Ishikawa (cell line): ENCODE results near the gene CELA3A.

Experiments
- CEBPB ChIP-seq: IDR thresholded peaks from 2 replicates; pipeline ENCODE4 v1.6.1; 2012
- CREB1 ChIP-seq: IDR thresholded peaks from 2 replicates; pipeline ENCODE4 v1.6.1; 2012; ENCODE audit warnings: low read depth
- EGR1 ChIP-seq: IDR thresholded peaks from 2 replicates; pipeline ENCODE4 v1.6.1; 2012
- EP300 ChIP-seq: IDR thresholded peaks from 2 replicates; pipeline ENCODE4 v1.6.1; 2012; ENCODE audit warnings: borderline replicate concordance
- FOXM1 ChIP-seq: IDR thresholded peaks from 2 replicates; pipeline ENCODE4 v1.6.1; 2012; ENCODE audit warnings: low read depth, borderline replicate concordance
- NFIC ChIP-seq: IDR thresholded peaks from 2 replicates; pipeline ENCODE4 v1.6.1; 2012
- RAD21 ChIP-seq: IDR thresholded peaks from 2 replicates; pipeline ENCODE4 v1.6.1; 2012; ENCODE audit warnings: low read depth
- TAF1 ChIP-seq: IDR thresholded peaks from 2 replicates; pipeline ENCODE4 v1.6.1; 2012; ENCODE audit warnings: low read depth, mild to moderate bottlenecking
- TCF12 ChIP-seq: IDR thresholded peaks from 2 replicates; pipeline ENCODE4 v1.6.1; 2012; ENCODE audit warnings: low read depth
- TEAD4 ChIP-seq: IDR thresholded peaks from 2 replicates; pipeline ENCODE4 v1.6.1; 2012
- YY1 ChIP-seq: IDR thresholded peaks from 2 replicates; pipeline ENCODE4 v1.6.1; 2012; ENCODE audit warnings: low read depth
- ZBTB7A ChIP-seq: IDR thresholded peaks from 2 replicates; pipeline ENCODE4 v1.6.1; 2012; ENCODE audit warnings: low read depth
- TF ChIP-seq, protein P1 (sequence below): IDR thresholded peaks from 2 replicates; pipeline ENCODE4 v1.6.1; 2012; ENCODE audit warnings: low read depth, mild to moderate bottlenecking
- TF ChIP-seq, protein P2 (sequence below): IDR thresholded peaks from 2 replicates; pipeline ENCODE4 v1.6.1; 2012
- TF ChIP-seq, protein P3 (sequence below): IDR thresholded peaks from 2 replicates; pipeline ENCODE4 v1.6.1; 2012

CELA3A gene

DNA sequence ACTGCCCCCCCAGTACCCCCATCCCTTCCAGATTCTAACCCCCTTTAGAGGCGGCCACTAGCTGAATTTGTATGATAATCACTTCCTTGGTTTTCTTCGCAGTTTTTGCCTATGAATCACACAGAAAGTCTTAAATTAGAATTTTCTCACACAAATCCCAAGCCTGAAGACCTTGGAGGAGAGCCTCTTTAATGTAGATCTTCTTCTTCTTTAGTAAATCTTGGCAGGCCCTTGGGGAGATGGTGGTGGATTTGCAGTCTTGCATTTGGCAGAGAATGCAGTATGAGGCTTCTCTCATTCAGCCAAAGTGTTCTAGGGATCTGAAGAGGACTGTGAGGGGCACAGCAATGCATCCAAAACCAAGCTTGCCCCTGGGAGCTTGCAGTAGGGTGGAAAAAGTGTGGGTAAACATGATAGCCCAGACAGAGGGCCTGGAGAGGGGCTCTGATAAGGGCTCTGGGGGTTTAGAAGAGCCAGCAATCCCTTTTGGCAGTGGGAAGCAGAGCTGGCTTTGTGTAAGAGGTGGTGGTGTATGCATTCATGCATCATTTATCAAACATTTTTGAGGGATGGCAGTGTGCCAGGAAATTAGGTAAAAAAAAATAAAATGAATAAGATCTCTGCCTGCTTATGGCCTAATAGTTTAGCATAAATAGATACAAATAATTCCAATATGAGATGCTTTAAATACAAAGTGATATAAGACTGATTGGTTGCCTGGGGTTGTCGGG is 43.4 kb downstream of the CELA3A start:
- TF ChIP-seq FOXM1 (no peak), NFIC (peak; percentile 52)

DNA sequence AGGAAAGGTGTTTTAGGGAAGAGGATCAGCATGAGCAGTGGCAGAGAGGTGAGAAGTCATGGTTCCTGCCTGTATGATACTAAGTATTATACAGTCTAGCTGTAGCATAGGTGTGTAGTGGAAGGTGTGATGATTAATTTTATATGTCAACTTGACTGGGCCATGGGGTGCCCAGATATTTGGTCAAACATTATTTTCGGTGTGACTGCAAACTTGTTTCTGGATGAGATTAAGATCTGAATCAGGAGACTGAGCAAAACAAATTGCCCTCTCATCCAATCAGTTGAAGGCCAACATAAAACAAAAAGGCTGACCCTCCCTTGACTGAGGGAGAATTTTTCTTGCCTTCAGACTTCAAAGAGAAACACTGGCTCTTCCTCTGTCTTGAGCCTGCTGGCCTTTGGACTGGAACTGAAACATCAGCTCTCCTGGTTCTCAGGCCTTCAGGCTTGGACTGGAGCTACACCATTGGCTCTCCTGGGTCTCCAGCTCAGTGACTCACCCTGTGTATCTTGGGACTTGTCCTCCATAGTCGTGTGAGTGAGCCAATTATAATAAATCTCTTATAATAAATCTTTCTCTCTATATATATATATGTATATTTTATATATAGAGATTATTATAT is 44.3 kb downstream of the CELA3A start:
- TF ChIP-seq FOXM1 (no peak), TEAD4 (no peak), TAF1 (no peak), NFIC (no peak), CEBPB (no peak), EP300 (no peak), CREB1 (no peak), TCF12 (no peak), YY1 (no peak), RAD21 (no peak), ZBTB7A (no peak)
- TF ChIP-seq, protein P1, sequence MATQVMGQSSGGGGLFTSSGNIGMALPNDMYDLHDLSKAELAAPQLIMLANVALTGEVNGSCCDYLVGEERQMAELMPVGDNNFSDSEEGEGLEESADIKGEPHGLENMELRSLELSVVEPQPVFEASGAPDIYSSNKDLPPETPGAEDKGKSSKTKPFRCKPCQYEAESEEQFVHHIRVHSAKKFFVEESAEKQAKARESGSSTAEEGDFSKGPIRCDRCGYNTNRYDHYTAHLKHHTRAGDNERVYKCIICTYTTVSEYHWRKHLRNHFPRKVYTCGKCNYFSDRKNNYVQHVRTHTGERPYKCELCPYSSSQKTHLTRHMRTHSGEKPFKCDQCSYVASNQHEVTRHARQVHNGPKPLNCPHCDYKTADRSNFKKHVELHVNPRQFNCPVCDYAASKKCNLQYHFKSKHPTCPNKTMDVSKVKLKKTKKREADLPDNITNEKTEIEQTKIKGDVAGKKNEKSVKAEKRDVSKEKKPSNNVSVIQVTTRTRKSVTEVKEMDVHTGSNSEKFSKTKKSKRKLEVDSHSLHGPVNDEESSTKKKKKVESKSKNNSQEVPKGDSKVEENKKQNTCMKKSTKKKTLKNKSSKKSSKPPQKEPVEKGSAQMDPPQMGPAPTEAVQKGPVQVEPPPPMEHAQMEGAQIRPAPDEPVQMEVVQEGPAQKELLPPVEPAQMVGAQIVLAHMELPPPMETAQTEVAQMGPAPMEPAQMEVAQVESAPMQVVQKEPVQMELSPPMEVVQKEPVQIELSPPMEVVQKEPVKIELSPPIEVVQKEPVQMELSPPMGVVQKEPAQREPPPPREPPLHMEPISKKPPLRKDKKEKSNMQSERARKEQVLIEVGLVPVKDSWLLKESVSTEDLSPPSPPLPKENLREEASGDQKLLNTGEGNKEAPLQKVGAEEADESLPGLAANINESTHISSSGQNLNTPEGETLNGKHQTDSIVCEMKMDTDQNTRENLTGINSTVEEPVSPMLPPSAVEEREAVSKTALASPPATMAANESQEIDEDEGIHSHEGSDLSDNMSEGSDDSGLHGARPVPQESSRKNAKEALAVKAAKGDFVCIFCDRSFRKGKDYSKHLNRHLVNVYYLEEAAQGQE = no peak
- TF ChIP-seq, protein P2, sequence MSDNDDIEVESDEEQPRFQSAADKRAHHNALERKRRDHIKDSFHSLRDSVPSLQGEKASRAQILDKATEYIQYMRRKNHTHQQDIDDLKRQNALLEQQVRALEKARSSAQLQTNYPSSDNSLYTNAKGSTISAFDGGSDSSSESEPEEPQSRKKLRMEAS = no peak
- TF ChIP-seq, protein P3, sequence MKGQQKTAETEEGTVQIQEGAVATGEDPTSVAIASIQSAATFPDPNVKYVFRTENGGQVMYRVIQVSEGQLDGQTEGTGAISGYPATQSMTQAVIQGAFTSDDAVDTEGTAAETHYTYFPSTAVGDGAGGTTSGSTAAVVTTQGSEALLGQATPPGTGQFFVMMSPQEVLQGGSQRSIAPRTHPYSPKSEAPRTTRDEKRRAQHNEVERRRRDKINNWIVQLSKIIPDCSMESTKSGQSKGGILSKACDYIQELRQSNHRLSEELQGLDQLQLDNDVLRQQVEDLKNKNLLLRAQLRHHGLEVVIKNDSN = no peak

DNA sequence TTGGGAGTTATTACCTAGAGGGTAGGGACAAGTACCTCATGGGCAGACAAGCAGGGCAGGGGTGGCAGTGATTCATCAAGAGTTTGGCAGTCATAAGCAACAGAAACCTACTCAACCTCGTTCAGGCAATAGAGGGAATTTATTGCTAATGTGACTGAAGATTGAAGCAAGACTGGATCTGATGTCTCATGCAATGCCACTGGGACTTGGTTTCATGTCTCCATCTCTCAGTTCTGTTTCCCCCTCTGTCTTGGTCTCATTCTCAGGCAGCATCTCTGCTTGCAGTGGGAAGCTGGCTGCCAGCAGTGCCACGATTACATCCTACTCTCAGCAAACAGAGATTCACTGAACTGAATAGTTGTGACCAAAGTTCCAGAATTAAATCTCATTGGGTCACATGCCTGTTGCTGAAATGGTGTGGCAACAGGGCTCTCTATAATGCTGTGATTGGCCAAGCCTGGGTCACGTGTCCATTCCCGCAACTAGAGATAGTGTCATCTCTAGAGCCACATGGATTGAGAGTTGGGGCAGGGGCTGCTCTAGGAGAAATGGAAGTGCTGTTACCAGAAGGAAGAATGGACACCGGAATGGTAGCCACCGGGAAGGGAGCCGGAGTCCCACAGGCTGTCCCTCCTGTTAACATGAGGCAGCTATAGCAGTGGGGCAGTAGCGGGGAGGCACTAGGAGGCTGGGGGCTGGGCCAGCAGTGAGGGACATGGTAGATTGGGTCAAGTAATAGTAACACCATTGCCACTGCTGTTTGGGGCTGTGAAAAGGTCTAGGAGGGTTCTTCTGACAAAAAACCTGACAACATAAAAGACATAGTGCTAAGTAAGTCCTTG is 47.1 kb downstream of the CELA3A start:
- TF ChIP-seq, protein P3 = peak; percentile 50; the same call in 1 of the 2 replicates
- TF ChIP-seq YY1 = no peak
- TF ChIP-seq TAF1 = no peak
- TF ChIP-seq RAD21 = no peak
- no peak for TF ChIP-seq ZBTB7A
- no peak for TF ChIP-seq CREB1

DNA sequence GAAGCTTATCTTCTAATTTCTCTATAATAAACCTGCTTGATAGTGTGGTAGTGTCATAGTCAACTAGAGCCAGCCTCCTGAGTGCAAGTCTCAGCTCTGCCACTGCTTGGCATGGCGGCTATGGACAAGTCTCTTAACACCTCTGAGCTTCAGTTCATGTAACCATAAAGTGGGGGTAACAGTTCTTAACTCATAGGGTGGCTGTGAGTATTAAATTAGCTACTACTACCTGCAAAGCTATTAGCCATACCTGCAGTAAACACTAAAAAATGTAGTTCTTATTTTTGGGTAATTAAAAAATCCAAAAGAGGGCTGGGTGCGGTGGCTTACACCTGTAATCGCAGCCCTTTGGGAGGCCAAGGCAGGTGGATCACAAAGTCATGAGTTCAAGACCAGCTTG is 48.9 kb downstream of the CELA3A start:
- TF ChIP-seq EGR1 = no peak
- TF ChIP-seq CREB1 = no peak

DNA sequence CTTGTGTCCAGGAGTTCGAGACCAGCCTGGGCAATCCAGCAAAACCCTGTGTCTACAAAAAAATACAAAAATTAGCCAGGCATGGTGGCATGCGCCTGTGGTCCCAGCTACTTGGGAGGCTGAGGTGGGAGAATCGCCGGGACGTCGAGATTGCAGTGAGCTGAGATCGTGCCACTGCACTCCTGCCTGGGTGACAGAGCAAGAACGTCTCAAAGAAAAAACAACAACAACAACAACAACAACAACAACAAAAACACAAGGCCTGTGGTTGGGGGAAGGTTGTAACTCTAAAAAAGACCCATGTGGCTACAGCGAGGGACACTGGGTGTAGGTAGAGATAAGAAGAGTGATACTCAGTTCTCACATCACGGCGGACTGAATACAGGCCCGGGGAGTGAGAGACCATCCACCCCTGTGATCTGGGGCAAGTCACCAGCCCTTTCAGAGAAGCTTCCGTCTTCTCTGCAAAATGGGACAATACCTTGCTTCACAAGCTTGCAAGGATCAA is 50.2 kb downstream of the CELA3A start:
- TF ChIP-seq TAF1 (no peak), CEBPB (no peak), EGR1 (no peak), ZBTB7A (no peak), CREB1 (no peak), TCF12 (no peak), RAD21 (no peak), NFIC (no peak)
- TF ChIP-seq, protein P3 = no peak
- TF ChIP-seq, protein P2 = no peak
- TF ChIP-seq, protein P1 = no peak
